NOMO-1 treated with DMSO at 0.1 percent for 48 hours (cell line): ENCODE results near the gene BCL11B.

Experiments
- DNase-seq: peaks from one replicate; lab custom pipeline; 2025; ENCODE audit not compliant: unreplicated experiment; lab: John Stamatoyannopoulos, UW

The BCL11B gene

DNA sequence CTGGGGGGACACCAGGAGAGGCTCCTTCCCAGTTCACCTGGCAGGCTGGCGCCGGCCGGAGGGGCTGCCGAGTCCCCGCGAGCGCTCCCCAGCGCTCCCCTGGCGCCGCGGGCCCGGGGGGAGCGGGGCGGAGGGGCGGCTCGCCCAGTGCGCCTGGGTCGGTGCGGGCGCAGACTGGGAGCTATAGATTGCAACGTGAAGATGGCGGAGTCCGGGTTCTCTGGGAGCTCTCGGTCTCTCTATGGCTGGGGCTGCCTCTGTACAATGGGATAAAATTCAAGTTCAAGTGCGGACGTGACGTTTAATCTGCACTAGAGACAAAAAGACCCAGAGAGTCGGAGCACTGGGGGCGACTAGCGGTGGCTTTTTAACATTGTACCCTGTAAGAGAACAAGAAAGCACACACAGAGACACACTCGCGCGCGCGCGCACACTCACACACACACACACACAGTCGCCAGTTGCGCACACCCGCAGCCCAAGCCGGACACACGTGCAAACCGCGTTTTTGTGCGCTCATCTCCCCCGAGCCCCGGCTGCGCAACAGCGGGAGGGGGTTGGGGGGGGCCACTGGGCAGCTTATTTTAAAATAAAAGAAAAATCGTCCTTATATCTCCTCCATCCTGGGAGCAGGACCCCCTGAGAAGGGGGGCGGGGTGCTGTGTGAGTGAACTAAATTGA, at the start of gene BCL11B:
Gene BCL11B (minus strand): TSS at position 247 of the 681 bp plus-strand sequence. CDS start 979 bp downstream, outside the sequence.
- DNase-seq = peak; percentile 71

GRCh38 chr14:99321236-99321925, 49.4 kb upstream of the BCL11B start:
- DNase-seq = no peak

DNA sequence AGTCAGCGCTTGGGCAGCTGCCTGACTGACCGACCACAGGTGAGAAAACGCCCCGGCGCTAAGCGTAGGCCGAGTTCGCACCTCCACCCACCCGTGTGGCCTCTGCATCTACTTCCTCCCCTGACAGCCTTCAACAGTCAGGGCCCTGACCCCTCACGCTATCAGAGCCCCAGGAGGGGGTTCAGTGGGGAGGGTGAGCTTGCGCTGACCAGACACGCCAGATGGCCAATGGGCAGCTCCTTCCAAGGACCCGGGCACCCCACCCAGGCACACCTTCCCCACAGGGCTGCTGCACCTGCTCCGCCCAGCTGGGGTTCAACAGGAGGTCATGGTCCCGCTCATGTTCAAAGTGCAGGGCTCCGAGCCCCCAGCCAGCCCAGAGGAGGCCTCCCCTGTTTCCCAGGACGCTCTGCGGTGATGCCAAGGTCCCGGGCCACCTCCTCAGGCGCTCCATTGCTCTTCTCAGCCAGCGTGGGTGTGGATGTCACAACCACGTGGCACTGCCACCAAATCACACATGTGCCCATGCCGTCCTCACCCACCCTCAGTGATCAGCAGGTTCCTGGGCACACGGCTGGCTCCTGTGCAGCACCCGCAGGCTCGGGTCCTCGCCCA, 48.7 kb upstream of the BCL11B start:
- no peak for DNase-seq

GRCh38 chr14:99320105-99320572, 48.1 kb upstream of the BCL11B start:
- peak; percentile 47 for DNase-seq

DNA sequence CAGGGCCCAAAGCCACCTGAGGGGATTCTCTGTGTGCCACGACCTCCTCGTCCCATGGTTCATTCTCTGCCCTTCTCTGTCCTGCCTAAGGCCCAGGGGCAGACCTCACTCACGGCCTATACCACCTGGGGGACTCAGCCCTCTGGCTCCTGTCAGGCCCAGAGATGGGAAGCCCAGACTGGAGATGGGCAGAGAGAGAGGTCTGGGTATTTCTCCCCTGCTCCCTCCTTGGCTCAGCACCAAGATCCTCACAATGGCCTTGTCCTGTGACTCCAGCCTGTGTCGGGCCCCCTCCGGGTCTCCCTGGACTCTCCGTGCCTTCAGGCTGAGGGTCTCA, 46.9 kb upstream of the BCL11B start:
- DNase-seq = no peak

- DNase-seq = no peak
Measured at GRCh38 chr14:99318091-99318958, 46.3 kb upstream of the BCL11B start.

GRCh38 chr14:99317231-99318090, 45.5 kb upstream of the BCL11B start:
- no peak for DNase-seq

DNA sequence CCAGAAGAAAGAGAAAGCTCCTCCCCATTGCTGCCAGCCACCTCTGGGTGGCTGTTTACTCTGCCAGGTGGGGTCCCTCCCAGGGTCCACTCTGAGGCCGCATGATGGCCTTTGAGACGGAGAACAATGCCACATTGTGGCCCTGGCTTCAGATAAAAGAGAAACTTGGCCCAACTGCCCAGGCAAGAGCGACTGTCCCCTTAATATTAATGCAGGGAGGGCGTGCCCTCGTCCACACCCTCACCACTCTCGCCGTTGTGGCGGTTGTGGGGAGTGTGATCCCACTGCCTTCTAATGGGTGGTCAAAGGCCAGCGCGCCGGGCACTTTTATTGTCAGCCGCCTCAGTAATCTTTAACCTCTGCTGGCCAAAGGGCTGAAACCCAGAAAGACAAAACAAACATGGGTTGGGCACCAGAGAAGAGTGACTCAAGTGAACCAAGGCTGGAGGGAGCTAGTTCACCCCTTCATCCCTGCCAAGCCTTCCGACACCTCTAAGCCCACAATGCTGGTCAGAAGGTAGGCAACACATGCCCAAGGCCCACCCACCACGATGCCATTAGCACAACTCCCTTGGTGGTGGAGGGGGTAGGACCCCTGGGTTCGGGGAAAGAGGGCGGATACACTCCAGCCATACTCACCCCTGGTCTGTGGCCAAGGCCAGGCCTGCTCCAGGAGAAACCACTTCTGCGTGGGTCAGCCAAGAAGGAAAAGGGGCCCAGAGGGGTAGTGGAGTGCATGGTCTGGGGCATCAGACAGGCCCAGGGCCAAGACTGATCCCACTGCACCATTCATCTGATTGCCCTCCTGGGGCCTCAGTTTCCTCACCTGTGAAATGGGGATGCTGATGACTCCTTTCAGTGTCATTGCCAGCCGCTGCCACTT, 44.5 kb upstream of the BCL11B start:
- DNase-seq = no peak

GRCh38 chr14:99315197-99315596, 43.2 kb upstream of the BCL11B start:
- DNase-seq = peak; percentile 10

DNA sequence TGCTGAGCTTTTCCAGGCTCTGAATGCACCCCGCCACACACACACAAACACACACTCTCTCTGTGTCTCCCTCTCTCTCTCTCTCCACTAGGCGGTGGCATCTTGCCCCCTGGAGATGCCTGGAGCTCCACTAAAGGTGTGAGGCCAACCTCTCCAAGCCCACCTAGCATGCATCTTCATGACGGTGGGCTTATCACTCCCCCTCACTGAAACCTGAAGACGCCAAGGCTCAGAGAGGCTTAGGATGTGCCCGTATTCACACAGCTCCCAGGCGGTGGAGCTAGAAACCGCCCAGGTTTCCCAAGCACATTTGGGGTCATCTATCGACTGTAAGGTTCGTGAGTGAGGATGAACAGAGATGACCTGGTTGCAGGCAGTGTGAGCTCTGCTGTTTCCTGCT, 42.6 kb upstream of the BCL11B start:
- no peak for DNase-seq

- no peak for DNase-seq
Measured at GRCh38 chr14:99313234-99313633, 41.2 kb upstream of the BCL11B start.

GRCh38 chr14:99312106-99312505, 40.1 kb upstream of the BCL11B start:
- no peak for DNase-seq

DNA sequence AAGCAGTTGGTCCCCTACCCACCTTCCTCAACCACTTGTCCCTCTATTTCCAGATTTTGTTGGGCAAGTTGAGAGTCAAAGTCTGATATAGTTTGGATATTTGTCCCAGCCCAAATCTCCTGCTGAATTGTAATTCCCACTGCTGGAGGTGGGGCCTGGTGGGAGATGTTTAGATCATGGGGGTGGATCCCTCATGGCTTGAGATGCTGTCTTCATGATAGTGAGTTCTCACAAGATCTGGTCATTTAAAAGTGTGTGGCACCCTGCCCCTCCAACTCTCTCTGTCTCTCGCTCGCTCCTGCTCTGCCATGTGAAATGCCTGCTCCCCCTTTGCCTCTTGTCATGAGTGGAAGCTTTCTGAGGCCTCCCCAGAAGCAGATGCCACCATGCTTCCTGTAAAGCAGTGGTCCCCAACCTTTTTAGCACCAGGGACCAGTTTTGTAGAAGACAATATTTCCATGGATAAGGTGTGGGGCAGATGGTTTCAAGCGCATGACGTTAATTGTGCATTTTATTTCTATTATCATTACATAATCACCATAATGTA, 37.3 kb upstream of the BCL11B start:
- DNase-seq = no peak

DNA sequence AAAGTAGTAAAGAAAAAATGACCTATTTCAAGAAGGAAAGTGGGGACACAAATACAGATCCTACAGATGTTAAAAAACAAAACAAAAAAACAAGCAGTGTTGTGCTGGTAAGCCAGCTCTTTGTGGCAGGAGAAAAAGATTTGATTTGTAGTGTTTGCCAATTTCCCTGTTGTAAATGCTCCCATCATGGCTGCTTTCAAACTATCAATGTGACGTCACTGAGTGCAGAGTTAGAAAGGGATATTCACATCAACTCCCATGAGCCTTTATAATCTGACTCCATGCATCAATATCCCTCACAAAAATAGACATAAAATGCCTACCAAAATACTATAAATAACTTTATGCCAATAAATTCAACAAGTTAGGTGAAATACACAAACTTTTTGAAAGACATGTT, 32.2 kb upstream of the BCL11B start:
- no peak for DNase-seq

GRCh38 chr14:99300190-99300589, 28.2 kb upstream of the BCL11B start:
- no peak for DNase-seq

DNA sequence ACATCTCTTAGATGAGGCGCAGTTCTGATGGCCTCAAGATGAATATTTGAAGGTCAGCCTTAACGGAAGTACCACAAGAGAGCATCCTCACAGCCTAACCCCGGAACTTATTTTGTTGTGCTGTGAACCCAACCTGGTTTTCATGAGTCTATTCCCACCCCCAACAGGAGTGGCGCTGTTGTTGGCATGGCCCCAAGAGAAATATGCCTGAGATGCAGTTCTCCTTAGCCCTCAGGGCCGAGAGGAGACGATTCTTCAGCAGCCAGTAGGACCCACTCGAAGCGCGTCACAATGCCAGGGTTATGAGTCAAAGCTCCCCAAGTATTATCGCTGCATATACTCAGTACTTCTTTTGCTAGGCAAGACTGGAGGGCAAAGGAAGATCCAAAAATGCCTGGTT, 24.5 kb upstream of the BCL11B start:
- no peak for DNase-seq

- no peak for DNase-seq
Measured at GRCh38 chr14:99289394-99290189, 17.6 kb upstream of the BCL11B start.

- DNase-seq = no peak
Measured at GRCh38 chr14:99288948-99289347, 17.0 kb upstream of the BCL11B start.
